K562 (cell line): Measurements from ENCODE around the gene PAK1IP1. TPM values are rescaled to one million over a fixed set of nuclear protein-coding genes. Genes with fewer than 3 reads are reported as not detected.

Experiments
- ELF4 ChIP-seq: fragments of 450-650 bp; formaldehyde crosslinking; IDR thresholded peaks from 2 replicates; pipeline ENCODE4 v1.4.0; 2022; ENCODE audit warnings: missing genetic modification characterization
- GABPB2 ChIP-seq: fragments of 250-450 bp; sonication (Bioruptor Pico); conservative IDR thresholded peaks from 2 replicates; pipeline ENCODE4 v1.5.1; 2021; ENCODE audit warnings: mild to moderate bottlenecking
- IRF2 ChIP-seq: sonication (generic); formaldehyde crosslinking; IDR thresholded peaks from 2 replicates; pipeline ENCODE4 v1.8.1; 2022; ENCODE audit warnings: mild to moderate bottlenecking, missing genetic modification reagents
- JUND ChIP-seq, 2 experiments: IDR thresholded peaks; 2 replicates in 1 of 2; 3 replicates in 1 of 2; pipeline ENCODE4 v1.6.1; 2011; ENCODE audit warnings: borderline replicate concordance in 2 of 2, low read depth in 2 of 2, low read length in 2 of 2, improper control_type of control experiment in 1 of 2, missing biosample characterization in 1 of 2, missing genetic modification characterization in 1 of 2, missing genetic modification reagents in 1 of 2
- MAFG ChIP-seq: fragments of 450-650 bp; conservative IDR thresholded peaks from 2 replicates; pipeline ENCODE4 v1.6.1; 2016; ENCODE audit warnings: missing genetic modification characterization, missing compliant biosample characterization
- MIER1 ChIP-seq: fragments of 450-650 bp; IDR thresholded peaks from 2 replicates; pipeline ENCODE4 v1.6.1; 2016; ENCODE audit warnings: antibody characterized with exemption, mild to moderate bottlenecking, low read depth
- NCOA1 ChIP-seq: fragments of 450-650 bp; IDR thresholded peaks from 2 replicates; pipeline ENCODE4 v1.6.1; 2016; ENCODE audit warnings: low read depth
- NEUROD1 ChIP-seq: fragments of 150-350 bp; IDR thresholded peaks from 2 replicates; pipeline ENCODE4 v1.6.1; 2014; ENCODE audit warnings: borderline replicate concordance, low read length, low read depth; ENCODE audit not compliant: partially characterized antibody
- PRMT5 ChIP-seq: sonication (generic); formaldehyde crosslinking; IDR thresholded peaks from 2 replicates; pipeline ENCODE4 v1.5.0; 2020; ENCODE audit warnings: missing genetic modification reagents
- RUNX1 ChIP-seq: sonication (generic); IDR thresholded peaks from 2 replicates; pipeline ENCODE4 v1.6.1; 2016; ENCODE audit warnings: antibody characterized with exemption, low read depth
- SIX5 ChIP-seq, 2 experiments: IDR thresholded peaks; 2 replicates each; pipeline ENCODE4 v1.6.1; 2011; ENCODE audit warnings: low read length in 2 of 2, borderline replicate concordance in 1 of 2, low read depth in 1 of 2, mild to moderate bottlenecking in 1 of 2, moderate library complexity in 1 of 2; ENCODE audit not compliant: insufficient read depth in 1 of 2
- SMAD3 ChIP-seq: fragments of 450-650 bp; formaldehyde crosslinking; conservative IDR thresholded peaks from 2 replicates; pipeline ENCODE4 v1.4.0; 2020; ENCODE audit warnings: mild to moderate bottlenecking
- SMARCA5 ChIP-seq: fragments of 450-650 bp; IDR thresholded peaks from 2 replicates; pipeline ENCODE4 v1.6.1; 2016
- TBP ChIP-seq: optimal IDR thresholded peaks from 2 replicates; pipeline ENCODE3; 2011; ENCODE audit warnings: low read depth, low read length, improper control_type of control experiment
- XRCC3 ChIP-seq: fragments of 450-650 bp; IDR thresholded peaks from 2 replicates; pipeline ENCODE4 v1.6.1; 2017; ENCODE audit warnings: mild to moderate bottlenecking, moderate library complexity
- ZBED1 ChIP-seq: IDR thresholded peaks from 2 replicates; pipeline ENCODE4 v1.6.1; 2014
- ZBTB8A ChIP-seq: fragments of 450-650 bp; IDR thresholded peaks from 2 replicates; pipeline ENCODE4 v1.6.1; 2018; ENCODE audit warnings: mild to moderate bottlenecking, moderate library complexity; ENCODE audit not compliant: partially characterized antibody
- ZNF232 ChIP-seq: sonication (generic); formaldehyde crosslinking; IDR thresholded peaks from 2 replicates; pipeline ENCODE4 v1.8.0; 2022; ENCODE audit warnings: mild to moderate bottlenecking, missing genetic modification reagents
- ZNF316 ChIP-seq: fragments of 450-650 bp; IDR thresholded peaks from 2 replicates; pipeline ENCODE4 v1.6.1; 2016
- ZNF41 ChIP-seq: fragments of 250-450 bp; sonication (Bioruptor Pico); conservative IDR thresholded peaks from 2 replicates; pipeline ENCODE4 v1.4.0; 2020; ENCODE audit warnings: mild to moderate bottlenecking
- ZNF431 ChIP-seq: sonication (generic); formaldehyde crosslinking; IDR thresholded peaks from 2 replicates; pipeline ENCODE4 v1.8.0; 2022; ENCODE audit warnings: mild to moderate bottlenecking, missing genetic modification reagents
- ZNF551 ChIP-seq: fragments of 250-450 bp; sonication (Bioruptor Pico); IDR thresholded peaks from 2 replicates; pipeline ENCODE4 v1.5.0; 2021; ENCODE audit warnings: mild to moderate bottlenecking, moderate library complexity
- ZNF561 ChIP-seq: fragments of 450-650 bp; formaldehyde crosslinking; conservative IDR thresholded peaks from 2 replicates; pipeline ENCODE4 v1.4.0; 2020; ENCODE audit warnings: mild to moderate bottlenecking, moderate library complexity
- ZNF76 ChIP-seq: fragments of 250-450 bp; sonication (Bioruptor Pico); IDR thresholded peaks from 2 replicates; pipeline ENCODE4 v1.4.0; 2020; ENCODE audit warnings: mild to moderate bottlenecking, moderate library complexity, borderline replicate concordance
- polyA plus RNA-seq, 8 experiments: library from polyadenylated mRNA; depleted of rRNA in 4 of 8; stranded (reverse) in 5 of 8; unstranded in 3 of 8; fragments of >200 nt; fragmentation: Nextera tagmentation in 2 of 8; fragmentation: Illumina TruSeq in 1 of 8; extraction: Ambion mirVana in 2 of 8; extraction: Trizol in 1 of 8; gene quantifications; 2 replicates each; pipeline versions ENCODE4 v1.2.1 to v1.2.3, GENCODE V29; 2011 to 2014; ENCODE audit warnings: inconsistent platforms in 1 of 8, missing spikeins in 1 of 8
- total RNA-seq, 7 experiments: library from RNA; depleted of rRNA in 6 of 7; stranded (reverse); fragments of >200 nt in 6 of 7; fragmentation: Illumina TruSeq in 2 of 7; extraction: Trizol in 2 of 7; gene quantifications; 2 replicates each; pipeline versions ENCODE4 v1.2.1 to v1.2.3, GENCODE V29; 2011 to 2021; ENCODE audit warnings: low replicate concordance in 1 of 7
- TF ChIP-seq, protein P1 (sequence below): fragments of 450-650 bp; conservative IDR thresholded peaks from 2 replicates; pipeline ENCODE4 v1.6.1; 2016; ENCODE audit warnings: missing genetic modification characterization, low read depth, mild to moderate bottlenecking, missing compliant biosample characterization, moderate library complexity
- TF ChIP-seq, protein P2 (sequence below), 2 experiments: fragments of 450-650 bp; conservative IDR thresholded peaks; 2 replicates each; pipeline ENCODE4 v1.6.1; 2017; ENCODE audit warnings: mild to moderate bottlenecking in 2 of 2, moderate library complexity in 2 of 2
- TF ChIP-seq, protein P3 (sequence below): fragments of 250-450 bp; sonication (Bioruptor Pico); IDR thresholded peaks from 2 replicates; pipeline ENCODE4 v1.8.0; 2021; ENCODE audit warnings: moderate library complexity, mild to moderate bottlenecking, inconsistent platforms
- TF ChIP-seq, protein P4 (sequence below), 2 experiments: fragments of 200-800 bp in 1 of 2; sonication (Bioruptor generic) in 1 of 2; sonication (generic) in 1 of 2; formaldehyde crosslinking in 1 of 2; IDR thresholded peaks in 1 of 2; conservative IDR thresholded peaks in 1 of 2; 2 replicates each; pipeline versions ENCODE4 v1.5.0 to v1.6.1; 2016 to 2020; ENCODE audit warnings: missing compliant biosample characterization in 1 of 2, missing genetic modification characterization in 1 of 2, missing genetic modification reagents in 1 of 2

The PAK1IP1 gene
- total and polyA plus RNA-seq, 9 of the 15 experiments (the other 6 are each of a cell fraction or from before 2014, with no cell fraction given): 50.0 to 200 (median 87.0) TPM

DNA sequence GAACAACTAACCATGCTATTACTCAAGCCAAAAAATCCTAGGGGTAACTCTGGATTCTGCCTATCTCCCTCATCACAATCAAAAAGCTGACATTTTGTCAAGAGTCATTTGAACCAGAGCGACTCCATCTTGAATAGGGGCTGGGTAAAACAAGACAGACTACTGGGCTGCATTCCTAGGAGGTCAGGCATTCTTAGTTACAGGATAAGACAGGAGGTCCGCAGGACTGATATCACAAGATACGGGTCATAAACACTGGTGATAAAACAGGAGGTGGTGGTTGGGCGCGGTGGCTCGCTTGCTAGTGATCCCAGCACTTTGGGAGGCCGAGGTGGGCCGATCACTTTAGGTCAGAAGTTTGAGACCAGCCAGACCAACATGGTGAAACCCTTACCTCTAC is 32.6 kb upstream of the PAK1IP1 start (continued):
- TF ChIP-seq, protein P1, sequence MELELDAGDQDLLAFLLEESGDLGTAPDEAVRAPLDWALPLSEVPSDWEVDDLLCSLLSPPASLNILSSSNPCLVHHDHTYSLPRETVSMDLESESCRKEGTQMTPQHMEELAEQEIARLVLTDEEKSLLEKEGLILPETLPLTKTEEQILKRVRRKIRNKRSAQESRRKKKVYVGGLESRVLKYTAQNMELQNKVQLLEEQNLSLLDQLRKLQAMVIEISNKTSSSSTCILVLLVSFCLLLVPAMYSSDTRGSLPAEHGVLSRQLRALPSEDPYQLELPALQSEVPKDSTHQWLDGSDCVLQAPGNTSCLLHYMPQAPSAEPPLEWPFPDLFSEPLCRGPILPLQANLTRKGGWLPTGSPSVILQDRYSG (tag): peak; percentile 97
- no peak for TF ChIP-seq IRF2 (CRISPR knock-in tag)
- no peak for TF ChIP-seq MIER1
- TF ChIP-seq ZNF551: no peak
- no peak; the same call in 1 of the 2 replicates for TF ChIP-seq ZNF76 (CRISPR knock-in tag)
- TF ChIP-seq, protein P2, sequence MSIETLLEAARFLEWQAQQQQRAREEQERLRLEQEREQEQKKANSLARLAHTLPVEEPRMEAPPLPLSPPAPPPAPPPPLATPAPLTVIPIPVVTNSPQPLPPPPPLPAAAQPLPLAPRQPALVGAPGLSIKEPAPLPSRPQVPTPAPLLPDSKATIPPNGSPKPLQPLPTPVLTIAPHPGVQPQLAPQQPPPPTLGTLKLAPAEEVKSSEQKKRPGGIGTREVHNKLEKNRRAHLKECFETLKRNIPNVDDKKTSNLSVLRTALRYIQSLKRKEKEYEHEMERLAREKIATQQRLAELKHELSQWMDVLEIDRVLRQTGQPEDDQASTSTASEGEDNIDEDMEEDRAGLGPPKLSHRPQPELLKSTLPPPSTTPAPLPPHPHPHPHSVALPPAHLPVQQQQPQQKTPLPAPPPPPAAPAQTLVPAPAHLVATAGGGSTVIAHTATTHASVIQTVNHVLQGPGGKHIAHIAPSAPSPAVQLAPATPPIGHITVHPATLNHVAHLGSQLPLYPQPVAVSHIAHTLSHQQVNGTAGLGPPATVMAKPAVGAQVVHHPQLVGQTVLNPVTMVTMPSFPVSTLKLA (conservative IDR thresholded peaks at IDR 0.05): no peak
- TF ChIP-seq, protein P3, sequence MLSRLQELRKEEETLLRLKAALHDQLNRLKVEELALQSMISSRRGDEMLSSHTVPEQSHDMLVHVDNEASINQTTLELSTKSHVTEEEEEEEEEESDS: no peak
- 0 out of 2 replicates have a peak, but pooled peaks have one; percentile 30 for TF ChIP-seq ZNF561 (CRISPR knock-in tag)
- no peak for TF ChIP-seq XRCC3
- TF ChIP-seq ZNF316: no peak
- no peak for TF ChIP-seq SIX5 (IDR thresholded peaks at IDR 0.05; ENCODE audit: borderline replicate concordance in 1 of 2, insufficient read depth in 1 of 2, low read depth in 1 of 2, low read length in 2 of 2)
- no peak for TF ChIP-seq ZBED1
- no peak for TF ChIP-seq ZBTB8A
- no peak for TF ChIP-seq ZNF431
- no peak for TF ChIP-seq SMARCA5
- TF ChIP-seq, protein P4, sequence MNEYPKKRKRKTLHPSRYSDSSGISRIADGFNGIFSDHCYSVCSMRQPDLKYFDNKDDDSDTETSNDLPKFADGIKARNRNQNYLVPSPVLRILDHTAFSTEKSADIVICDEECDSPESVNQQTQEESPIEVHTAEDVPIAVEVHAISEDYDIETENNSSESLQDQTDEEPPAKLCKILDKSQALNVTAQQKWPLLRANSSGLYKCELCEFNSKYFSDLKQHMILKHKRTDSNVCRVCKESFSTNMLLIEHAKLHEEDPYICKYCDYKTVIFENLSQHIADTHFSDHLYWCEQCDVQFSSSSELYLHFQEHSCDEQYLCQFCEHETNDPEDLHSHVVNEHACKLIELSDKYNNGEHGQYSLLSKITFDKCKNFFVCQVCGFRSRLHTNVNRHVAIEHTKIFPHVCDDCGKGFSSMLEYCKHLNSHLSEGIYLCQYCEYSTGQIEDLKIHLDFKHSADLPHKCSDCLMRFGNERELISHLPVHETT (CRISPR knock-in tag; conservative IDR thresholded peaks at IDR 0.05 in 1 of 2, IDR thresholded peaks at IDR 0.05 in 1 of 2): peak in 1 of 2 experiments; percentile 96; a peak in 2 of 4 replicates
- TF ChIP-seq ZNF232: no peak
- no peak for TF ChIP-seq TBP
- no peak for TF ChIP-seq GABPB2 (CRISPR knock-in tag)
- TF ChIP-seq NCOA1: no peak
- TF ChIP-seq SMAD3: peak; percentile 93
- TF ChIP-seq ELF4 (CRISPR knock-in tag): no peak
- TF ChIP-seq RUNX1: no peak
- TF ChIP-seq MAFG: no peak
- peak; percentile 80; the same call in 1 of the 2 replicates for TF ChIP-seq ZNF41
- no peak for TF ChIP-seq NEUROD1
- no peak for TF ChIP-seq JUND (IDR thresholded peaks at IDR 0.05; ENCODE audit: borderline replicate concordance, low read depth, low read length)
- TF ChIP-seq JUND (tag; IDR thresholded peaks at IDR 0.05; ENCODE audit: borderline replicate concordance, low read depth, low read length): no peak
- no peak for TF ChIP-seq PRMT5 (CRISPR knock-in tag)
